HG03354 (cell line): ENCODE data around the gene OR4D1.

Experiments
- ATAC-seq: cut with Tn5 transposase; IDR thresholded peaks from one replicate; pipeline ENCODE4 v1.9.1; 2021; ENCODE audit warnings: mild to moderate bottlenecking; ENCODE audit not compliant: unreplicated experiment, poor library complexity, severe bottlenecking

The OR4D1 gene

GRCh38 chr17:58150394-58150793 lies 2.2 kb downstream of the OR4D1 start:
- no peak for ATAC-seq

GRCh38 chr17:58153046-58153445 lies 4.9 kb downstream of the OR4D1 start:
- no peak for ATAC-seq

GRCh38 chr17:58153671-58154070 lies 5.5 kb downstream of the OR4D1 start:
- ATAC-seq = no peak

DNA sequence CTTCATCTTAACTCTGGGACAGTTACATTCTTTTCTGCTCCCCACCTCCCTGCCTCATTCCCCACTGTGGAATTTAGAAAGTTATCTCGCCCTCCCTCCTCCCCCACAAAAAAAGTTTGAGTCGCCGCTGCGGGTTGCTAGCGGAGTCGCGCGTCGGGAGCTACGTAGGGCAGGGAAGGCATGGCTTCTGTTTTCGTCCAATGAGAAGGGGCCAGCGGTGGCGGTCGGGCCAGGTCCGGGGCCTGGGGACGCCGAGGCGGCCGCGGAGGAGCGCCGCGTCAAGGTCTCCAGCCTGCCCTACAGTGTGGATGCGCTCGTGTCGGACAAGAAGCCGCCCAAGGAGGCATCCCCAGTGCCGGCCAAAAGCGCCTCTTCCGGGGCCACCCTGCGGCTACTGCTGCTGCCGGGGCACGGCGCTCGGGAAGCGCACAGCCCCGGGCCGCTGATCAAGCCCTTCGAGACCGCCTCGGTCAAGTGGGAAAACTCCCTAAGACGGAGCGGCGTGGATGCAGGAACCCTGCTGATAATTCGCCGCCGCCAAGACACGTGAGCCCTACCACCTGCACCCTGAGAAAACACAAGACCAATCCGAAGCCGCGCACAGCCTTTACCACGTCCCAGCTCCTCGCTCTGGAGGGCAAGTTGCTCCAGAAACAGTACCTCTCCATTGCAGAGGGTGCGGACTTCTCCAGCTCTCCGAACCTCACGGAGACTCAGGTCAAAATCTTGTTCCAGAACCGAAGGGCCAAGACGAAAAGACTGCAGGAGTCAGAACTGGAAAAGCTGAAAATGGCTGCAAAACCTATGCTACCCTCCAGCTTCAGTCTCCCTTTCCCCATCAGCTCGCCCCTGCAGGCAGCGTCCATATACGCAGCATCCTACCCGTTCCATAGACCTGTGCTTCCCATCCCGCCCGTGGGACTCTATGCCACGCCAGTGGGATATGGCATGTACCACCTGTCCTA lies 8.9 kb downstream of the OR4D1 start:
- ATAC-seq = no peak

- no peak for ATAC-seq
Observed at GRCh38 chr17:58158181-58158580, 10.0 kb downstream of the OR4D1 start.

DNA sequence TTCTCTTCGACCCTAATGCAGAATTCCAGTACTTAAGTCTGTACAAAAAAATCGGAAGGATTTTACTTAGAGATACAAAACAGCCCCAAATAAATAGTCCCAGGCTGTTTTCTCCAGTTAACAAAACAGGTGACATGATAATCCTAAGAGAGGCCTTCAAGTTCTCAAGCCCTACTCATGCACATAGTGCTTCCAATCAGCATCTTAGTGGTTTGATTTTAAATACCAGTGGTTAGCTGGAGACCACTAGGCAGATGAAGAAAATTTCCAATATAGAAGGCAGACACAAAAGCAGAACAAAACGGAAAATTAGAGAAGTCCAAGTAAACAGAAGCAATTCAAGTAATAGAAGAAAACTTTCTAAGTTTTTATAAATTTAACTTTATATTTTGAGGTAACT lies 13.4 kb downstream of the OR4D1 start:
- ATAC-seq = no peak

GRCh38 chr17:58165981-58166380 lies 17.8 kb downstream of the OR4D1 start:
- ATAC-seq = no peak

DNA sequence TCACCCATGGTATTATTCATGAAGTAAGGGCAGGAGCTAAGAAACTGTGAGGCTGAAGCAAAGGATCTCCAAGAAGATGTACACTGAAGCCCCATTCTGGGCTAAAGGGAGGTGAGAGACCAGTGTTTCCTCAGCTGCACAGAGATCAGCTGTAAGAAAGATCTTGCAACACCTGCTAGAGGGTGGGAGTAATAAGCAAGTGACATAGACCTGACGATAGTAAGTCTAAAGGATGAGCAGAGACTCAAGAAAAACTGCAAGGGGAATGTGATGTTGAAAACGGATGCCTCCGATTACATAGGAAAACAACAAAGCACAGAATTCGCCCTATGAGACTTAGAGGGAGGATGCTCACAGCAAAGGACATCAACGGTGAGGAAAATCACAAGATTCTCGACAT lies 18.5 kb downstream of the OR4D1 start, which contains the start of gene OR4D2:
Gene OR4D2 (plus strand): TSS at position 301 of the 400 bp plus-strand sequence. CDS start 2,674 bp downstream, outside the sequence.
- no peak for ATAC-seq

- no peak for ATAC-seq
Observed at GRCh38 chr17:58170622-58171021, 22.4 kb downstream of the OR4D1 start.

GRCh38 chr17:58172369-58173071 lies 24.3 kb downstream of the OR4D1 start:
- no peak for ATAC-seq

DNA sequence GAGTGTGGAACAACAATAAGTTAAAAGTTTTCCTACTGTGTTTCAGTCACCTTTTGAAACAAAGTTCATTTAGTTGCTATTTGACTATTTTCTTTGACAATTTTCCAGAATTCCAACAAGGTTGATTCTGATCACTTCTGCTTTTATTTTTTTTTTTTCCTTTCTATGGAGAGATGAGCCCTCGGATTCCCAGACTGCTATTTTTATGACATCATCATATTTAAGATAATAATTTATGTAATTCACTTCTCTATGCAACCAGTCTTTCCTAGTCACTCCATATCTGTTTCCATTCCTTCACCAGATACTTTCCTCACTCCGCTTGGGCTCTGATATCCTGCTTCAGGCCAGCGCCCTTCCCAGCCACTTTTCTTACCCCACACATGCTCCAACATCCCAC lies 26.7 kb downstream of the OR4D1 start:
- no peak for ATAC-seq

DNA sequence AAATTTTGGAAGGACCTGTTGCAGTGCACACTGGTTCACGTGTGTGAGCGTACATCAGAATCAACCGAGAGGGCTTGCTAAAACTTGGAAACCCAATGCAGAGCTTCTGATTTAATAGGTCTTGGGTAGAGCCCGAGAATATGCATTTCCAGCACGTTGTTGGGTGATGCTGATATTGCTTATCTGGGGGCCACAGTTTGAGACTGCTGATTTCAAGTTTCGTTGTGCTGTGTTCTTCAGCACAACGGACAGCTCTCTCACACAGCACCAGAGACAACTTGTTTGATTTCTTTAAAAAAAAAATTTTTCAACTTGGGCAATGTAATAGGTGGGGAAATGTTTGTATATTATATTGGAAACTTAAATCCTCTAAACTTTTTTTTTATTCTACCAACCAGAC lies 28.0 kb downstream of the OR4D1 start:
- ATAC-seq = no peak

- ATAC-seq = no peak
Observed at GRCh38 chr17:58181796-58182195, 33.6 kb downstream of the OR4D1 start.

DNA sequence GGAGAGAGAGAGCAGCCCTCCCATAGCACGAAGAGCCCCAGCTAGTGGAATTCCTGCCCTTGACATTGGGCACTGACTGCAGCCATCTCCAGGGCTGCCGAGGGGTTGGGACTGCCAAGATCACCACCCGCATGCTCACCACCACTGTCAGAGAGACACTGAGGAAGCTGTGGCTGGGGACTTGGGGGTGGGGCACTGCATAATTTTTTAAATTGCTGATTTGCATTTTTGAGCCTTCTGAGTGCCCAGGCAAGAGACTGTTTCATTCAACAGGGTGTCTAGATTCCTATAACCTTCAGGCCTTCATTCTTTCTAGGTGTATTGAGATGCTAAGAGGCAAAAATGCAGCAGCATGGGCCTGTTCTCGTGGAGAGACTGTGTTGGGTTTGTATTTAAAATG lies 35.3 kb downstream of the OR4D1 start:
- no peak for ATAC-seq

DNA sequence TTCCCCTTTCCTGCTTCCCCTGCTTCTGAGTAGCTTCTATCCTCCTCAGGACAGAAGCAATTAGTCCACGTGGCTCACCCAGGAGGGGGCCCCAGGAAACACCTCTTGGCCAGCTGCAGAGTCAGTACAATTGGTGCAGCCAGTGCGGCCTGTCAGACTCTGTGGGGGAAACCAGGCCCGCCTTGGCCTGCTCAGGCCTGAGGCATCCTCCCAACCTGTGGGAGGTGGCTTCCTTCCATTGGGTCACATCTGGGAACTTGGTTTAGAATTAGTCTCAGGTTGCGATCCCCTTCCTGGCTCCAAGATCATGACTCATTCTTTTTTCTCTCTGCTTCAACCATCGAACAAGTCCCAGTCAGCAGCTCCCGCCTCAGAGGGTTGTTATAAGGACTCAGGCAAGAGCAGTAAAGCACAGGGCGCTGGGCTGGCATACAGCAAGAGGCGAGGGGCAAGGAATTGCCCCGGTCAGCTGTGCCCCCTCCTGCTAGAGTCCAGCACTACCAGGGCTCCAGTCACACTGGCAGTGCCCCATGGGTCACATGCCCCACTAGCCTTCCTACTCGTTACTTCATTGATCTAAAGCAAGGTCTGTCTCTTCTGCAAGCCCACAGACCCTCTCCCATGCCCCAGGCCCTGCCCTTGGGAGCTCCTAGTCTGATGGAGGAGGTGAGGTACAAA lies 36.3 kb downstream of the OR4D1 start:
- no peak for ATAC-seq

DNA sequence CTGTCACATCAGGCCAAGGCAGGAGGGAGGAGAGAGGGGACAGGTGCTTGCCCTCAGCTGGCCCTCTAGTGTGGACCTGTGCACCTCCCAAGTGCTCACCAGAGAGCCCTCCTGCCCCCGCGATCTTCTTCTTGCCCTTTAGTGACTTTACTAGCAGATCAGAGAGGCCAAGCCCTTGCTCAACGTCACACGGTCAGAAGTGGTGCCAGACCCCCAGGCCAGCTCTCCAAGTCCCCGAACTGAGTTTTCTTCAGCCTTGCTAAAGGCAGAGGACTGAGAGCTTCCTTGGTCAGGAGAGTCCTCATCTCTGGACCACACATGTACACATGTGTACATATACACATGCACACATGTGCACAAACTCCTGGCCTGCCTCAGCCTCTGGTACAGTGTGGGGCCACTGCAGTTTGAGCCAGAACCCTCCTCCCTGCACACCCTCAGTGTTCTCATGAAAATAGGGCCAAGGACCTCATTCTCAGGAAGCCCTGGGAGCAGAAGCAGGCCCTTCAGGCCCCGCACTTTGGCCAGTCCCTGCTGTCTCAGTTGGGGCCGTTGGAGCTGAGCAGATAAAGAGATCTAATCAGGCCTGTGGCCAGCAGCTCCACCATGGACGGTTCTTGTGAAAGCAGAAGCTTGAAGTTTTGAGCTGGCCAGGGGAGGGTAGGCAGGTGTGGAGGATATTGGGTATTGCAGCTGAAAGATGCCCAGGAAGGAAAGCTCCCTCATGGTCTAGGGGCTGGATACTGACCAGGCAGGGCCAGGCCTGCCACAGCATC lies 37.0 kb downstream of the OR4D1 start:
- no peak for ATAC-seq

DNA sequence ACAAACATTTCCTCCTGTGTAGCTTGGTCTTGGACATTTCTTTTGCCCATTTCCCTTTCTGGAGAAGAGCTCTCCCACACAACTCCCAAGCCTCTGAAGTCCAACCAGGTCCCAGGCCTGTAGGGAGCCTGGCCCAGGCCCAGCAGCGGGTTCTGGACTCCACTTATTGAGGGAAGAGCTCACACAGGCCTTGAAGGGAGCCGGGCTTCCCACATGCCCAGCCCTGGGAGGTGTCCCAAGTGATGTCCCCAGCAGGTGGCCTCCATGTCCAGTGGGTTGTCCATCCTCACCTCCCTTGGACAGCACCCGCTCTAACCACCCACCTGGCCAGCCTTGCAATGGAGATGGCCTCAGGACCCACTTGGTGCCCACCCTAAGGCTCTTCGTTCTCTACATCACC lies 38.4 kb downstream of the OR4D1 start:
- no peak for ATAC-seq

DNA sequence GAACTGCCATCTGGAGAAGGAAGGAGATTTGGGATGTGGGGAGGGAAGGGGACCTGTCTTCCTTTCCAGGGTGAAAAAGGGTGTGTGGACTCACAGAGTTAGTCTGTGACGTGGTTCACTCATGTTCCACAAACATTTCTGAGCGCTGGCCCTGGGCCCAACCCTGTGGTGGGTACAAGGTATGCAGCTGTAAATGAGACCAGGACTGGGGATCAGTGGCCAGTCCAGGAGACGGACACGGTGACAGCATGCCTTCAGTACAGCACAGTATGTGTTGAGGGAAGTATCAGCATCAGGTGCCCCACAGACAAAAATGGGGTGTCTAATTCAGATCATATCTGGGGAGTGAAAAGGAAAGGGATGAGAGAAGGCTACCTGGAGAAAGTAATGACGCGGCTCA lies 38.9 kb downstream of the OR4D1 start:
- ATAC-seq = no peak

DNA sequence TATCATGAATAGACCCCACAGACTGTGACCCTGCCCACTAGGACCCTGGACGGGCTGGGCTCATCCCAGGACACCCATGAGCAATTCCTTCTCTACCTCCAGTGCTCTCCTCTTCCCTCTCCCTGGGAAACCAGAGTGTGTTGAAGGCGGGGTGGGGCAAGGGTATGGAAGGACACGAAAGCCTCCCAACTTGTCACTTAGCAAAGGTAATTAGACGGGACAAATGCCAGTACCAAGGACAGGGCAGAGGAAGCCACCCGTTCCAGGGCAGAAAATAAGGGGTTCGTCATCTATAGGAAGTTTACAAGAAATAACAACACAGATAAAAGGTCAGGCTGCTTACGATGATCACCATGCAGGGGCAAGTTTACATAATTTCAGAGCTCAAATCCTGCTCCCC lies 39.5 kb downstream of the OR4D1 start:
- ATAC-seq = no peak
